ENCODE measurements around the gene KIAA1217. TPM values are rescaled to one million over a fixed set of nuclear protein-coding genes. Genes with fewer than 3 reads are reported as not detected.
A peak's percentile ranks its signal among the peaks of the same experiment; 100 is the strongest.

The KIAA1217 gene
- total and polyA plus RNA-seq, 9 of the 15 experiments (the other 6 are each of a cell fraction or from before 2014, with no cell fraction given) = 0.04 TPM; not detected in 8

- TF ChIP-seq ZNF318 (IDR thresholded peaks at IDR 0.05; ENCODE audit: borderline replicate concordance in 1 of 2, low read depth in 1 of 2) = no peak
- peak in 1 of 3 experiments; percentile 17; a peak in 1 of 6 replicates for TF ChIP-seq ZBTB11 (CRISPR knock-in tag; IDR thresholded peaks at IDR 0.05)
- TF ChIP-seq DMBX1 (CRISPR knock-in tag; IDR thresholded peaks at IDR 0.05; ENCODE audit: borderline replicate concordance) = peak; percentile 59; the same call in 1 of the 2 replicates
- TF ChIP-seq MXD1 (CRISPR knock-in tag; IDR thresholded peaks at IDR 0.05; ENCODE audit: borderline replicate concordance, poor library complexity, severe bottlenecking) = no peak
- TF ChIP-seq TBP (optimal IDR thresholded peaks at IDR 0.05; ENCODE audit: low read depth, low read length) = no peak
- no peak for TF ChIP-seq NCOA4 (IDR thresholded peaks at IDR 0.05; ENCODE audit: partially characterized antibody)
- TF ChIP-seq ARID2 (IDR thresholded peaks at IDR 0.05) = 0 out of 2 replicates have a peak, but pooled peaks have one; percentile 19
- TF ChIP-seq ZNF584 (CRISPR knock-in tag; IDR thresholded peaks at IDR 0.05; ENCODE audit: low read depth) = 0 out of 2 replicates have a peak, but pooled peaks have one; percentile 11
Observed at GRCh38 chr10:24569828-24570657, 361.1 kb downstream of the KIAA1217 start (continued).
